Heart left ventricle (tissue), 16 donors: Measurements from ENCODE around the gene INSYN1. TPM values are rescaled to one million over a fixed set of nuclear protein-coding genes. Genes with fewer than 3 reads are reported as not detected.

Source experiments
- ATAC-seq, 4 donors: fragments of 200-7000 bp; cut with Tn5 transposase; one replicate each; pipeline ENCODE4 v1.9.1; 2020 to 2022; ENCODE audit warnings: moderate library complexity in 4 of 4, mild to moderate bottlenecking in 3 of 4, moderate number of reproducible peaks in 1 of 4
- DNase-seq, 5 donors: peaks; one replicate each; pipeline ENCODE4 v3.0.0-alpha.2; 2020
- H3K27ac ChIP-seq, 12 donors: fragments of 200-600 bp; sonication (generic) in 4 of 12; one replicate each; pipeline versions ENCODE4 v1.5.0 to v1.8.0; 2016 to 2022; ENCODE audit warnings: mild to moderate bottlenecking in 2 of 12
- H3K27me3 ChIP-seq, 9 donors: fragments of 200-600 bp; sonication (generic) in 2 of 9; one replicate each; pipeline versions ENCODE4 v1.5.1 to v1.8.0; 2016 to 2022; ENCODE audit warnings: mild to moderate bottlenecking in 3 of 9
- H3K36me3 ChIP-seq, 9 donors: fragments of 200-600 bp; sonication (generic) in 2 of 9; one replicate each; pipeline versions ENCODE4 v1.5.0 to v1.8.0; 2018 to 2022; ENCODE audit warnings: mild to moderate bottlenecking in 2 of 9
- H3K4me1 ChIP-seq, 12 donors: fragments of 200-600 bp; sonication (generic) in 4 of 12; one replicate each; pipeline versions ENCODE4 v1.5.0 to v1.8.0; 2016 to 2022; ENCODE audit warnings: mild to moderate bottlenecking in 3 of 12
- H3K4me3 ChIP-seq, 12 donors: fragments of 200-600 bp; sonication (generic) in 4 of 12; one replicate each; pipeline versions ENCODE4 v1.5.0 to v1.8.0; 2017 to 2022; ENCODE audit warnings: mild to moderate bottlenecking in 9 of 12, moderate library complexity in 4 of 12
- H3K9me3 ChIP-seq, 12 donors: fragments of 200-600 bp; sonication (generic) in 4 of 12; one replicate each; pipeline versions ENCODE4 v1.5.0 to v1.8.0; 2016 to 2022; ENCODE audit warnings: mild to moderate bottlenecking in 1 of 12
- POLR2A ChIP-seq, 2 donors: fragments of 450-650 bp; IDR thresholded peaks; one replicate each; pipeline ENCODE4 v1.6.1; 2017; ENCODE audit warnings: antibody characterized with exemption in 2 of 2, mild to moderate bottlenecking in 2 of 2, moderate library complexity in 2 of 2
- WGBS, 4 donors: extraction: QIAGEN DNeasy Blood & Tissue Kit in 2 of 4; methylation state at CpG; one replicate each; pipeline versions ENCODE4 v1.1.5 to v1.1.7; 2013 to 2018; 5-methylcytosine and 5-hydroxymethylcytosine counted together
- intact Hi-C, 10 donors: fragments of 100-400 bp; cut with DNase I; formaldehyde crosslinking; loops; one replicate each; pipeline versions ENCODE4 v1.11.1 to v1.14.2; 2022
- polyA plus RNA-seq, 2 donors: library from polyadenylated mRNA; stranded (reverse); fragments of 200-250 nt; gene quantifications; one replicate each; pipeline ENCODE4 v1.2.3, GENCODE V29; 2013
- total RNA-seq, 9 donors: library from RNA; depleted of rRNA in 2 of 9; stranded (reverse); fragments of >200 nt in 2 of 9; fragmentation: NEBNext Ultra II Directional in 3 of 9; extraction: Animal tissue kit (Norgen Biotek cat#: 25700) in 3 of 9; gene quantifications; one replicate each; pipeline versions ENCODE4 v1.1.0 to v1.2.4, GENCODE V29; 2016 to 2023
- TF ChIP-seq, protein P1 (sequence below), 12 donors: fragments of 200-600 bp; sonication (generic) in 4 of 12; IDR thresholded peaks; one replicate each; pipeline versions ENCODE4 v1.5.0 to v1.8.0; 2018 to 2022; ENCODE audit warnings: antibody characterized with exemption in 12 of 12, mild to moderate bottlenecking in 5 of 12
- donor health status: ischemic (EF 13 %, LVEDD 7.1; RV severe dilation, severe dysfunction).
- donor health status: healthy with polysubstance abuse.
- donor health status: DM: no; HTN: yes; CAD: no.
- donor health status: DM: no; HTN: no; CAD: no.
- donor health status: ischemic (EF 25% LVEDD 6.9; RV normal size, moderate dysfunction).
- donor health status: ischemic (EF 25% LVEDD 5.7; RV mildly dilated, moderate dysfunction).
- donor health status: healthy.
- donor health status: DM: yes; HTN: yes; CAD: no.
- donor health status: ischemic (EF 35%, LVEDD 5.7; RV mildly dilated, moderate dysfunction).
- donor health status: nonischemic (EF 11% LVEDD 7.7; RV severe dilation, severe dysfunction).
- donor health status: DM: yes; HTN: yes; CAD: no.
- donor health status: PGD.
- donor health status: ischemic (EF 29% LVEDD 5.4; RV normal size, mild dysfunction).
- donor health status: nonischemic (EF 23%, LVEDD 6.1; RV moderate dilation, normal function).

Gene INSYN1
- total and polyA plus RNA-seq, 11 donors = 51.5 to 182 (median 107) TPM

DNA sequence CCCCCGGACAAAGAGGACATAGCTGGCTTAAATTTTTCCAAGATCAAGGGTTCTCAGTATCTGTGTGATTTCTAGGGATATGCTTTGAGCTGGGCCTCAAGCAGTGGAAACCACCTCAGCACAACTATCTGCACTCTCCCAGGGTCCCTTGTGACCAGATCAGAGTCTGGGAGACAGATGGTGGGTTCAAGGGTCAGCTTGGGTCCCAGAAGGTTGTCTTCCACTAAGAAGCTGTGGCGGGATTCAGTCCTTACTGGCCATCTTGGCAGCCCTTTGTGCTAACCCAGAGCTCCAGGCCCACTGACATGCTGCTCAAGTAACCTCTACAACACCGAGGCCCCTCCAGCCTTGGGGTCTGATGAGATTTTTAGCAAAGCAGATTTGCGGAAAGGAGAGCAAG lies 2.7 kb downstream of the INSYN1 start:
- H3K4me3 ChIP-seq = no peak overlapping the region
- TF ChIP-seq, protein P1, sequence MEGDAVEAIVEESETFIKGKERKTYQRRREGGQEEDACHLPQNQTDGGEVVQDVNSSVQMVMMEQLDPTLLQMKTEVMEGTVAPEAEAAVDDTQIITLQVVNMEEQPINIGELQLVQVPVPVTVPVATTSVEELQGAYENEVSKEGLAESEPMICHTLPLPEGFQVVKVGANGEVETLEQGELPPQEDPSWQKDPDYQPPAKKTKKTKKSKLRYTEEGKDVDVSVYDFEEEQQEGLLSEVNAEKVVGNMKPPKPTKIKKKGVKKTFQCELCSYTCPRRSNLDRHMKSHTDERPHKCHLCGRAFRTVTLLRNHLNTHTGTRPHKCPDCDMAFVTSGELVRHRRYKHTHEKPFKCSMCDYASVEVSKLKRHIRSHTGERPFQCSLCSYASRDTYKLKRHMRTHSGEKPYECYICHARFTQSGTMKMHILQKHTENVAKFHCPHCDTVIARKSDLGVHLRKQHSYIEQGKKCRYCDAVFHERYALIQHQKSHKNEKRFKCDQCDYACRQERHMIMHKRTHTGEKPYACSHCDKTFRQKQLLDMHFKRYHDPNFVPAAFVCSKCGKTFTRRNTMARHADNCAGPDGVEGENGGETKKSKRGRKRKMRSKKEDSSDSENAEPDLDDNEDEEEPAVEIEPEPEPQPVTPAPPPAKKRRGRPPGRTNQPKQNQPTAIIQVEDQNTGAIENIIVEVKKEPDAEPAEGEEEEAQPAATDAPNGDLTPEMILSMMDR (IDR thresholded peaks at IDR 0.05) = no peak
- no peak for TF ChIP-seq POLR2A (IDR thresholded peaks at IDR 0.05)
- 81 to 88% (median 86%) methylated on average over 3 to 4 of the region's 4 CpGs for WGBS, 4 donors
- peaks cover 0 to 40% (median 7%) of the 10 kb centered on the region in 9 donors for H3K27me3 ChIP-seq
- H3K4me1 ChIP-seq = peaks cover 0 to 31% (median 9%) of the 10 kb centered on the region in 12 donors
- DNase-seq (no peak), ATAC-seq (no peak)
- no peaks in the 10 kb centered on the region for H3K9me3 ChIP-seq
- intact Hi-C loops = loop anchor here in 1 of 10 donors (5.0 kb wide), 1 partner anchor 122 kb away; the partner anchor contains the start of gene TBC1D21
- no peak overlapping the region for H3K27ac ChIP-seq
- H3K36me3 ChIP-seq = no peaks in the 10 kb centered on the region

DNA sequence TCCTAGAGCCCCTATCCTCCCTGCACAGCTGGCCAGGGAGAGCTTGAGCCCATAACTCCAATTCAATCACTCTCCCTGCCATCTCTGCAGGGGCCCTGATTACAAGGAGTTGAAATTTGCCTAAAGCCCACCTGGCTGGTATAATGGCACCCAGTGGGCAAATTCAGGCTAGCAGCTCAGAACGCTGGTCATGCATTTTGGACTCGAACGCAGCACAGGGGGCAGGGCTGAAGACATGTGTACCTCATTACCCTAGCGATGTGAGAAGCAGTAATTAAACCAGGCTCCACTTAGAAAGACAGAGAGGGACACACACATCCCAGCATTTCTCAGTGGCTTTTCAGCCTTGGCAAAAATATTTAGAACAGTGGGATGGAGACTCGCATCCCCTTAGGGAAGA lies 3.2 kb downstream of the INSYN1 start:
- WGBS, 4 donors = 83 to 93% (median 91%) methylated on average over 5 of the region's 5 CpGs
- H3K4me1 ChIP-seq = peaks cover 0 to 31% (median 9%) of the 10 kb centered on the region in 12 donors
- ATAC-seq (no peak), DNase-seq (no peak)
- H3K27me3 ChIP-seq = peaks cover 0 to 40% (median 7%) of the 10 kb centered on the region in 9 donors
- intact Hi-C loops = loop anchor here in 2 of 10 donors (5.0 to 10.0 kb wide), 2 partner anchors 122 to 125 kb away; partner anchors contain the start of gene TBC1D21 (in 2 of the 2)
- H3K27ac ChIP-seq = no peak overlapping the region
- H3K36me3 ChIP-seq = no peaks in the 10 kb centered on the region
- no peak for TF ChIP-seq POLR2A (IDR thresholded peaks at IDR 0.05)
- TF ChIP-seq, protein P1 (IDR thresholded peaks at IDR 0.05) = no peak
- H3K9me3 ChIP-seq = no peaks in the 10 kb centered on the region
- H3K4me3 ChIP-seq = no peak overlapping the region

DNA sequence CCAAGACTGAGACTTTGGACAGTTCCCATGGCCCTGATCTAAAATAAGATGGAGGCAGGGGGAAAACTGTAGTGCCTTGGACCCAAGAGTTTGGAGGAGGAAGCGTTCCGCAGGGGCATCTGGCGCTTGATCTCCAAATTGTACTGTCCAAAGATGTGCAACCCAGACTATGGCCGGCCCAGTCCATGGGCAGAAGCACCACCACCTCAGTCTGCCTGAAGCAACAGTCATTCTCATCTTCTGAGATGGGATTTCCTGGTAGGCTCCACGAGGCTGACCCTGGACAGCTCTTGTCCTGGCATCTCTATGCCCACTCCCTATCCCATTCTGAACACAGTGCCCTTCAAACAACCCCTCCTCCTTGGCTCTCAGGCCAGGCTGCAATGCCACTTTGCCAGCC lies 3.6 kb downstream of the INSYN1 start:
- no peak for ATAC-seq

DNA sequence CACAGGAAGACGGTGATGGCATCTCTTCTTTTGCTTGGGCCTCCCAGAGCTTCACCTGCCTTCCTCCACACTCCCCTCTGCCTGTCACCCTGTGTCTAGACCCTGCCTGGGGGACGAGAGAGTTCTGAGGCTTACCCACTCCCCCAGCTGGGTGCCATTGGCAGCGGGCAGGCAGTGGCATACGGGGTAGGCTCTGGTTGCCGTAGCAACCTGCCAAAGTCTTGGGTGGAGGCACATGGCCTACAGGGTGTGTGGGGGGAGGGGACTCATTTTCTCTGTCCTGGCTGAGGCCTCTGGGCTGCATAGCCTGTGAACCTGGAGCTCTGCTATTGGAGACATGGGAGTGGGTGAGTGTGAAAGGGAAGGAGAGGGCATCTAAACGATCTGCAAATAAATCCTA lies 4.4 kb downstream of the INSYN1 start:
- intact Hi-C loops = loop anchor here in 1 of 10 donors (10.0 kb wide), 1 partner anchor 126 kb away; the partner anchor contains the start of gene TBC1D21

More for the DNA sequence above, 3.6 kb downstream of the INSYN1 start:
- peak in 1 of 5 donors; percentile 24 for DNase-seq
- no peak overlapping the region for H3K27ac ChIP-seq
- H3K27me3 ChIP-seq = peaks cover 0 to 37% (median 7%) of the 10 kb centered on the region in 9 donors
- no peak for TF ChIP-seq POLR2A (IDR thresholded peaks at IDR 0.05)
- TF ChIP-seq, protein P1 (IDR thresholded peaks at IDR 0.05) = no peak
- no peaks in the 10 kb centered on the region for H3K36me3 ChIP-seq
- H3K4me1 ChIP-seq = peaks cover 0 to 31% (median 9%) of the 10 kb centered on the region in 12 donors
- intact Hi-C loops = loop anchor here in 1 of 10 donors (10.0 kb wide), 1 partner anchor 125 kb away; the partner anchor contains the start of gene TBC1D21
- no peak overlapping the region for H3K4me3 ChIP-seq
- no peaks in the 10 kb centered on the region for H3K9me3 ChIP-seq
- WGBS, 4 donors = 85 to 90% (median 88%) methylated on average over 3 to 5 of the region's 5 CpGs

More for the DNA sequence above, 4.4 kb downstream of the INSYN1 start:
- Histone ChIP-seq H3K27me3 (peaks cover 0 to 29% (median 7%) of the 10 kb centered on the region in 9 donors), H3K27ac (no peak overlapping the region), H3K36me3 (no peaks in the 10 kb centered on the region), H3K9me3 (no peaks in the 10 kb centered on the region), H3K4me3 (no peak overlapping the region), H3K4me1 (peaks cover 0 to 30% (median 9%) of the 10 kb centered on the region in 12 donors)
- DNase-seq (peak in 1 of 5 donors; percentile 22), ATAC-seq (no peak)
- 57 to 75% (median 73%) methylated on average over 5 to 6 of the region's 6 CpGs for WGBS, 4 donors
- no peak for TF ChIP-seq POLR2A (IDR thresholded peaks at IDR 0.05)
- TF ChIP-seq, protein P1 (IDR thresholded peaks at IDR 0.05) = no peak
